Smooth muscle cell (in vitro differentiated cells): ENCODE results near the gene RNF32. TPM values are rescaled to one million over a fixed set of nuclear protein-coding genes. Genes with fewer than 3 reads are reported as not detected.

Experiments used
- DNase-seq: peaks from one replicate; lab custom pipeline; 2025; ENCODE audit not compliant: unreplicated experiment; lab: John Stamatoyannopoulos, UW
- H2AFZ ChIP-seq: fragments of 200-600 bp; sonication (generic); 2 replicates; pipeline ENCODE4 v1.6.0; 2016; ENCODE audit warnings: antibody characterized with exemption, low read depth, mild to moderate bottlenecking
- H3F3A ChIP-seq: fragments of 200-600 bp; sonication (generic); 2 replicates; pipeline ENCODE4 v1.6.0; 2017; ENCODE audit warnings: antibody characterized with exemption, low read depth
- H3K27ac ChIP-seq: fragments of 200-600 bp; sonication (generic); 2 replicates; pipeline ENCODE4 v1.5.1; 2016; ENCODE audit warnings: low read depth, mild to moderate bottlenecking
- H3K27me3 ChIP-seq: fragments of 200-600 bp; sonication (generic); 2 replicates; pipeline ENCODE4 v1.6.1; 2016; ENCODE audit warnings: low read depth, mild to moderate bottlenecking
- H3K36me3 ChIP-seq: fragments of 200-600 bp; sonication (generic); 2 replicates; pipeline ENCODE4 v1.5.1; 2016; ENCODE audit warnings: low read depth
- H3K4me1 ChIP-seq: fragments of 200-600 bp; sonication (generic); 2 replicates; pipeline ENCODE4 v1.5.1; 2016; ENCODE audit warnings: low read depth
- H3K4me2 ChIP-seq: fragments of 200-600 bp; sonication (generic); 2 replicates; pipeline ENCODE4 v1.6.0; 2016; ENCODE audit warnings: mild to moderate bottlenecking
- H3K4me3 ChIP-seq: fragments of 200-600 bp; sonication (generic); 2 replicates; pipeline ENCODE4 v1.5.1; 2016; ENCODE audit warnings: mild to moderate bottlenecking
- H3K79me2 ChIP-seq: fragments of 200-600 bp; sonication (generic); 2 replicates; pipeline ENCODE4 v1.6.0; 2016; ENCODE audit warnings: low read depth, mild to moderate bottlenecking
- H3K9ac ChIP-seq: fragments of 200-600 bp; sonication (generic); 2 replicates; pipeline ENCODE4 v1.6.0; 2016; ENCODE audit warnings: low read depth
- H3K9me3 ChIP-seq: fragments of 200-600 bp; sonication (generic); replicated peaks from 2 replicates; pipeline ENCODE4 v1.5.1; 2016; ENCODE audit warnings: low read depth
- H4K20me1 ChIP-seq: fragments of 200-600 bp; sonication (generic); 2 replicates; pipeline ENCODE4 v1.6.0; 2016; ENCODE audit warnings: low read depth
- WGBS: methylation state at CpG from one replicate; pipeline ENCODE4 v1.1.7; 2016; ENCODE audit warnings: low lambda C conversion rate; 5-methylcytosine and 5-hydroxymethylcytosine counted together
- polyA plus RNA-seq: library from polyadenylated mRNA; unstranded; fragments of >200 nt; fragmentation: Nextera tagmentation; extraction: Ambion mirVana; gene quantifications from 2 replicates; pipeline ENCODE4 v1.2.1, GENCODE V29; 2016
- total RNA-seq: library from RNA; depleted of rRNA; stranded (reverse); fragments of >200 nt; gene quantifications from 2 replicates; pipeline ENCODE4 v1.2.3, GENCODE V29; 2014
- TF ChIP-seq, protein P1 (sequence below): fragments of 200-600 bp; sonication (generic); IDR thresholded peaks from 2 replicates; pipeline ENCODE4 v1.5.1; 2017; ENCODE audit warnings: borderline replicate concordance, mild to moderate bottlenecking, antibody characterized with exemption; ENCODE audit not compliant: insufficient read depth, poor library complexity, severe bottlenecking

The RNF32 gene
- total and polyA plus RNA-seq, 2 experiments from 2014 or later, result 0.63 to 4.3 TPM

- Histone ChIP-seq H4K20me1 (no peaks in the 10 kb centered on the region), H3K79me2 (no peaks in the 10 kb centered on the region), H3K27ac (no peak overlapping the region), H3K9ac (no peak overlapping the region), H3K4me3 (no peak overlapping the region), H3K4me1 (peaks cover 33% of the 10 kb centered on the region), H3K36me3 (no peaks in the 10 kb centered on the region), H3K4me2 (no peak overlapping the region), H3K9me3 (no peaks in the 10 kb centered on the region), H3F3A (no peaks in the 10 kb centered on the region), H2AFZ (no peak overlapping the region), H3K27me3 (no peaks in the 10 kb centered on the region)
- no peak for DNase-seq
- WGBS, result 97% methylated on average over 19 of the region's 19 CpGs
- TF ChIP-seq, protein P1, sequence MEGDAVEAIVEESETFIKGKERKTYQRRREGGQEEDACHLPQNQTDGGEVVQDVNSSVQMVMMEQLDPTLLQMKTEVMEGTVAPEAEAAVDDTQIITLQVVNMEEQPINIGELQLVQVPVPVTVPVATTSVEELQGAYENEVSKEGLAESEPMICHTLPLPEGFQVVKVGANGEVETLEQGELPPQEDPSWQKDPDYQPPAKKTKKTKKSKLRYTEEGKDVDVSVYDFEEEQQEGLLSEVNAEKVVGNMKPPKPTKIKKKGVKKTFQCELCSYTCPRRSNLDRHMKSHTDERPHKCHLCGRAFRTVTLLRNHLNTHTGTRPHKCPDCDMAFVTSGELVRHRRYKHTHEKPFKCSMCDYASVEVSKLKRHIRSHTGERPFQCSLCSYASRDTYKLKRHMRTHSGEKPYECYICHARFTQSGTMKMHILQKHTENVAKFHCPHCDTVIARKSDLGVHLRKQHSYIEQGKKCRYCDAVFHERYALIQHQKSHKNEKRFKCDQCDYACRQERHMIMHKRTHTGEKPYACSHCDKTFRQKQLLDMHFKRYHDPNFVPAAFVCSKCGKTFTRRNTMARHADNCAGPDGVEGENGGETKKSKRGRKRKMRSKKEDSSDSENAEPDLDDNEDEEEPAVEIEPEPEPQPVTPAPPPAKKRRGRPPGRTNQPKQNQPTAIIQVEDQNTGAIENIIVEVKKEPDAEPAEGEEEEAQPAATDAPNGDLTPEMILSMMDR, result no peak
These were observed 28.7 kb downstream of the RNF32 start for GRCh38 chr7:156669035-156669828.

DNA sequence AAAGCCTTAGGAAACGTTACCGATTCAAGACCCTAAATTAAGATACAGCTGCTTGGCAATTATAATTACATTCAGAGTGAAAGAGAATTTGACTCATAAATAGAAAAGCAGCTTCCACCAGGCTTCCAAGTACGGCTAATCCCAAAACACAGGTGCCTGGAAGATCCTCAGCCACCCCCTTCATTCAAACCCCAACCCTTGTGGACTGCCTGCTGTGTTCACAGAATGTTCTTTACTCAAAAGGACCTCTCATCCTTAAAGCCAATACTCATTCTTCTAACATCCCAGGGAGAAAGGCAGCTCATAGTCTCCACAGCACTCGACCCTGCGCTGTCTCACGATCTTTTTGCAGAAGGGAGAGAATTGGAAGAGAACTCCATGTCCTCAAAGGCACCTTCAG is 32.9 kb downstream of the RNF32 start:
- peaks cover 20% of the 10 kb centered on the region for H3K4me1 ChIP-seq
- no peak overlapping the region for H3K9ac ChIP-seq
- 95% methylated on average over 6 of the region's 6 CpGs for WGBS
- H3K79me2 ChIP-seq, result no peaks in the 10 kb centered on the region
- no peak overlapping the region for H3K4me3 ChIP-seq
- H2AFZ ChIP-seq, result no peak overlapping the region
- no peak overlapping the region for H3K27ac ChIP-seq
- H3K36me3 ChIP-seq, result no peaks in the 10 kb centered on the region
- no peaks in the 10 kb centered on the region for H3F3A ChIP-seq
- no peak for DNase-seq
- H3K4me2 ChIP-seq, result no peak overlapping the region
- TF ChIP-seq, protein P1, result no peak
- no peaks in the 10 kb centered on the region for H3K27me3 ChIP-seq
- no peaks in the 10 kb centered on the region for H3K9me3 ChIP-seq
- H4K20me1 ChIP-seq, result no peaks in the 10 kb centered on the region

DNA sequence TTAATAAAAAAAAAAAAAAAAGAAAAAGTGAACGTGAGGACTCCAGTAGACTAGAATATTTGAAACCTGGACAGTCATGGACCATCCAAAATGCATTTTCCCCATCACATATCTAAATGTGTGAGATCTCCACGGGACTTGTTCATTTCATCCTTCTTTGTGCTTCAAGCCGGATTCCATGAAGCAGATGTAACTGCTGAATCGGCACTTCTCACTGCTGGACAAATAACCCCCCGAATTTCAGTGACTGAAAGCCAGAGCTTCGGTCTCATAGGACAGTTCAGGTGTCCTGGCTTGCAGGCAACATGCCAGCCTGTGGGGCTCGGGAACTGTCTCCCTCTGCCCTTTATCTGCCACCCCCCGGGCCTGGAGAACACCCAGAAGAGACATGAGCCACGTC is 33.3 kb downstream of the RNF32 start:
- no peaks in the 10 kb centered on the region for H3F3A ChIP-seq
- no peak overlapping the region for H3K4me3 ChIP-seq
- WGBS, result 98% methylated on average over 9 of the region's 9 CpGs
- DNase-seq, result no peak
- no peaks in the 10 kb centered on the region for H3K27me3 ChIP-seq
- no peak overlapping the region for H3K27ac ChIP-seq
- peaks cover 20% of the 10 kb centered on the region for H3K4me1 ChIP-seq
- H3K9ac ChIP-seq, result no peak overlapping the region
- H3K4me2 ChIP-seq, result no peak overlapping the region
- no peaks in the 10 kb centered on the region for H4K20me1 ChIP-seq
- no peaks in the 10 kb centered on the region for H3K79me2 ChIP-seq
- H3K36me3 ChIP-seq, result no peaks in the 10 kb centered on the region
- TF ChIP-seq, protein P1, result no peak
- H3K9me3 ChIP-seq, result no peaks in the 10 kb centered on the region
- no peak overlapping the region for H2AFZ ChIP-seq

GRCh38 chr7:156675721-156676120 is 35.1 kb downstream of the RNF32 start:
- no peaks in the 10 kb centered on the region for H3K36me3 ChIP-seq
- TF ChIP-seq, protein P1, result no peak

More at GRCh38 chr7:156675721-156676120, 35.1 kb downstream of the RNF32 start:
- no peak overlapping the region for H3K4me3 ChIP-seq
- peaks cover 23% of the 10 kb centered on the region for H3K4me1 ChIP-seq
- no peak overlapping the region for H3K9ac ChIP-seq
- WGBS, result 98% methylated on average over 9 of the region's 9 CpGs
- H2AFZ ChIP-seq, result no peak overlapping the region
- H3K4me2 ChIP-seq, result no peak overlapping the region
- H3K79me2 ChIP-seq, result no peaks in the 10 kb centered on the region
- DNase-seq, result no peak
- no peaks in the 10 kb centered on the region for H3F3A ChIP-seq
- no peaks in the 10 kb centered on the region for H3K9me3 ChIP-seq
- no peaks in the 10 kb centered on the region for H3K27me3 ChIP-seq
- no peaks in the 10 kb centered on the region for H4K20me1 ChIP-seq
- no peak overlapping the region for H3K27ac ChIP-seq
